ENCODE data around the gene NTF3. TPM values are rescaled to one million over a fixed set of nuclear protein-coding genes. Genes with fewer than 3 reads are reported as not detected.

The NTF3 gene
- total and polyA plus RNA-seq, 9 of the 15 experiments (the other 6 are each of a cell fraction or from before 2014, with no cell fraction given), result not detected

DNA sequence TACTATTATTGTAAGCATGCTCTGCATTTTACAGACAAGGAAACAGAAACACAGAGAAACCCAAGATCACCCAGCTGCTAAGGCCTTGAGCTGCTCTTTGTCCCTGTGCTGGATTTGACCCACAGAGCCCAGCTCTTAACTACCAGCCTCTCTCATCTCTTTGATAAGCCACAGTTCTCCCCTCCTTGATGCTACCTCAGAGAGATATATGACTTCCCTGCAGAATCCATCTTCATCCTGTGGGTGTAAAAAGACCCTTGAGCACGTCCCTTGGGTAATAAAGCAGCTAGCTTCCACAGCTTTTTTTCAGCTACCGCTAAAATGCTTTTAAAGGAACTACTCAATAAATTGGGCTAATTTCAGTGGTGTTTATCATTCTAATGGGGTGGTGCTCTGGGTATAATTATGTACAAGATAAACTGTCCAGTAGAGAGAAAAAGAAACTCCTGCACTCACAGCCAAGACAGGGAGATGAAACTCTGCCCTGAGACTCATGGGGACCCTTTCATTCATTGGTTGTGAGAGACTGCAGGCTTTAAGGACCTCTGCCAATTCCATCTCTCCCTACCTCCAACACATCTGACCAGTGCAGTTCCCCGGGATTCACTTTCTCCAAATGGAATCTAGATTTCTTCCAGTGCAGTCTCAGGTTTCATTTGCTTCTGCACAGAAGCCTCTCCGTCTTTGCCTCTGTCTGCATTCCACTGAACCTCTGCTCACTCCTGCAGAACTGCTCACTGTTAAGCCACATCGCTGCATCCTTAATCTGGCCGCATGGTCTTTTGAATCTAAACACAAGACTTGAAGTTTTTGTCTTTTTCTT, 24.7 kb upstream of the NTF3 start:
- ChIA-PET CTCF (ENCODE audit: low intra/inter-chr PET ratio) (no interaction called here), POLR2A (no interaction called here)
- no peaks in the 10 kb centered on the region for H3K4me1 ChIP-seq (replicated peaks in 1 of 2; ENCODE audit: control insufficient read depth in 2 of 2, insufficient read depth in 2 of 2, low read length in 2 of 2)
- H4K20me1 ChIP-seq (replicated peaks; ENCODE audit: control insufficient read depth, insufficient read depth, low read length), result no peaks in the 10 kb centered on the region
- in situ Hi-C loops (cut with MboI) (no loop called here), intact Hi-C loops (cut with micrococcal nuclease) (no loop called here)
- H3K79me2 ChIP-seq (ENCODE audit: control insufficient read depth, insufficient read depth, low read length), result no peaks in the 10 kb centered on the region
- FAIRE-seq (no peak), DNase-seq (ENCODE audit: extremely low read depth in 1 of 4, low spot score in 3 of 4) (no peak), ATAC-seq (no peak)
- H3K9ac ChIP-seq (ENCODE audit: insufficient read depth in 1 of 2, low read depth in 2 of 2, low read length in 2 of 2), result no peak overlapping the region
- H3K27ac ChIP-seq (ENCODE audit: extremely low read depth, low read depth, low read length), result no peak overlapping the region
- H3K36me3 ChIP-seq (ENCODE audit: control insufficient read depth, insufficient read depth, low read length), result no peaks in the 10 kb centered on the region
- H3K4me3 ChIP-seq, result no peak overlapping the region
- WGBS (ENCODE audit: insufficient coverage, low coverage, missing lambda C conversion rate), result 2% methylated on average over 6 of the region's 6 CpGs
- no peaks in the 10 kb centered on the region for H3K9me3 ChIP-seq (replicated peaks; ENCODE audit: control insufficient read depth, insufficient read depth, low read depth, low read length)
- BruUV-seq (replicated peaks), result no TSS peak
- H3K4me2 ChIP-seq (ENCODE audit: insufficient read depth, low read length), result no peak overlapping the region
- no peaks in the 10 kb centered on the region for H3K9me1 ChIP-seq (ENCODE audit: control insufficient read depth, insufficient read depth, low read length)
- H3K27me3 ChIP-seq (ENCODE audit: control insufficient read depth in 2 of 2, insufficient read depth in 2 of 2, low read length in 2 of 2), result no peaks in the 10 kb centered on the region; a peak in 2 of 5 replicates
- no peak overlapping the region for H2AFZ ChIP-seq (ENCODE audit: low read depth, low read length)
- TF ChIP-seq E2F5 (CRISPR knock-in tag; IDR thresholded peaks at IDR 0.05) (no peak), ZNF511 (CRISPR knock-in tag; IDR thresholded peaks at IDR 0.05) (no peak), ZBTB34 (CRISPR knock-in tag; IDR thresholded peaks at IDR 0.05) (no peak), FIP1L1 (IDR thresholded peaks at IDR 0.05; ENCODE audit: low read depth, low read length, poor library complexity, severe bottlenecking) (no peak), FOXA3 (CRISPR knock-in tag; conservative IDR thresholded peaks at IDR 0.05 in 1 of 2, IDR thresholded peaks at IDR 0.05 in 1 of 2) (no peak), HNRNPUL1 (IDR thresholded peaks at IDR 0.05; ENCODE audit: low read length) (no peak)
- TF ChIP-seq, protein P1, sequence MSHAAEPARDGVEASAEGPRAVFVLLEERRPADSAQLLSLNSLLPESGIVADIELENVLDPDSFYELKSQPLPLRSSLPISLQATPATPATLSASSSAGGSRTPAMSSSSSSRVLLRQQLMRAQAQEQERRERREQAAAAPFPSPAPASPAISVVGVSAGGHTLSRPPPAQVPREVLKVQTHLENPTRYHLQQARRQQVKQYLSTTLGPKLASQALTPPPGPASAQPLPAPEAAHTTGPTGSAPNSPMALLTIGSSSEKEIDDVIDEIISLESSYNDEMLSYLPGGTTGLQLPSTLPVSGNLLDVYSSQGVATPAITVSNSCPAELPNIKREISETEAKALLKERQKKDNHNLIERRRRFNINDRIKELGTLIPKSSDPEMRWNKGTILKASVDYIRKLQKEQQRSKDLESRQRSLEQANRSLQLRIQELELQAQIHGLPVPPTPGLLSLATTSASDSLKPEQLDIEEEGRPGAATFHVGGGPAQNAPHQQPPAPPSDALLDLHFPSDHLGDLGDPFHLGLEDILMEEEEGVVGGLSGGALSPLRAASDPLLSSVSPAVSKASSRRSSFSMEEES (CRISPR knock-in tag; IDR thresholded peaks at IDR 0.05), result no peak
- TF ChIP-seq, protein P2, sequence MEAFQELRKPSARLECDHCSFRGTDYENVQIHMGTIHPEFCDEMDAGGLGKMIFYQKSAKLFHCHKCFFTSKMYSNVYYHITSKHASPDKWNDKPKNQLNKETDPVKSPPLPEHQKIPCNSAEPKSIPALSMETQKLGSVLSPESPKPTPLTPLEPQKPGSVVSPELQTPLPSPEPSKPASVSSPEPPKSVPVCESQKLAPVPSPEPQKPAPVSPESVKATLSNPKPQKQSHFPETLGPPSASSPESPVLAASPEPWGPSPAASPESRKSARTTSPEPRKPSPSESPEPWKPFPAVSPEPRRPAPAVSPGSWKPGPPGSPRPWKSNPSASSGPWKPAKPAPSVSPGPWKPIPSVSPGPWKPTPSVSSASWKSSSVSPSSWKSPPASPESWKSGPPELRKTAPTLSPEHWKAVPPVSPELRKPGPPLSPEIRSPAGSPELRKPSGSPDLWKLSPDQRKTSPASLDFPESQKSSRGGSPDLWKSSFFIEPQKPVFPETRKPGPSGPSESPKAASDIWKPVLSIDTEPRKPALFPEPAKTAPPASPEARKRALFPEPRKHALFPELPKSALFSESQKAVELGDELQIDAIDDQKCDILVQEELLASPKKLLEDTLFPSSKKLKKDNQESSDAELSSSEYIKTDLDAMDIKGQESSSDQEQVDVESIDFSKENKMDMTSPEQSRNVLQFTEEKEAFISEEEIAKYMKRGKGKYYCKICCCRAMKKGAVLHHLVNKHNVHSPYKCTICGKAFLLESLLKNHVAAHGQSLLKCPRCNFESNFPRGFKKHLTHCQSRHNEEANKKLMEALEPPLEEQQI (IDR thresholded peaks at IDR 0.05), result no peak
- TF ChIP-seq, protein P3, sequence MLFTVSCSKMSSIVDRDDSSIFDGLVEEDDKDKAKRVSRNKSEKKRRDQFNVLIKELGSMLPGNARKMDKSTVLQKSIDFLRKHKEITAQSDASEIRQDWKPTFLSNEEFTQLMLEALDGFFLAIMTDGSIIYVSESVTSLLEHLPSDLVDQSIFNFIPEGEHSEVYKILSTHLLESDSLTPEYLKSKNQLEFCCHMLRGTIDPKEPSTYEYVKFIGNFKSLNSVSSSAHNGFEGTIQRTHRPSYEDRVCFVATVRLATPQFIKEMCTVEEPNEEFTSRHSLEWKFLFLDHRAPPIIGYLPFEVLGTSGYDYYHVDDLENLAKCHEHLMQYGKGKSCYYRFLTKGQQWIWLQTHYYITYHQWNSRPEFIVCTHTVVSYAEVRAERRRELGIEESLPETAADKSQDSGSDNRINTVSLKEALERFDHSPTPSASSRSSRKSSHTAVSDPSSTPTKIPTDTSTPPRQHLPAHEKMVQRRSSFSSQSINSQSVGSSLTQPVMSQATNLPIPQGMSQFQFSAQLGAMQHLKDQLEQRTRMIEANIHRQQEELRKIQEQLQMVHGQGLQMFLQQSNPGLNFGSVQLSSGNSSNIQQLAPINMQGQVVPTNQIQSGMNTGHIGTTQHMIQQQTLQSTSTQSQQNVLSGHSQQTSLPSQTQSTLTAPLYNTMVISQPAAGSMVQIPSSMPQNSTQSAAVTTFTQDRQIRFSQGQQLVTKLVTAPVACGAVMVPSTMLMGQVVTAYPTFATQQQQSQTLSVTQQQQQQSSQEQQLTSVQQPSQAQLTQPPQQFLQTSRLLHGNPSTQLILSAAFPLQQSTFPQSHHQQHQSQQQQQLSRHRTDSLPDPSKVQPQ (CRISPR knock-in tag; IDR thresholded peaks at IDR 0.05; ENCODE audit: borderline replicate concordance), result no peak

All from K562 (cell line).